NCI-H1048 (cell line): ENCODE results near the gene PIEZO1.
"Not testable (repeated sequence)": the region's sequence is repeated elsewhere in the genome, so short reads cannot be mapped to it uniquely, and the experiment has no call there.

Experiments
- DNase-seq: peaks from one replicate; lab custom pipeline; 2025; lab: John Stamatoyannopoulos, UW

PIEZO1 gene

GRCh38 chr16:88672776-88673175 lies 112.2 kb downstream of the PIEZO1 start:
- no peak for DNase-seq

GRCh38 chr16:88671806-88672205 lies 113.2 kb downstream of the PIEZO1 start:
- no peak for DNase-seq

GRCh38 chr16:88669980-88670379 lies 115.0 kb downstream of the PIEZO1 start:
- no peak for DNase-seq

- not testable (repeated sequence) for DNase-seq
Observed at GRCh38 chr16:88669493-88669892, 115.5 kb downstream of the PIEZO1 start.

- DNase-seq = no peak
Observed at GRCh38 chr16:88667461-88667860, 117.6 kb downstream of the PIEZO1 start.

GRCh38 chr16:88665570-88665969 lies 119.5 kb downstream of the PIEZO1 start:
- DNase-seq = no peak
